ENCODE results near the gene GANAB.
"Not testable (repeated sequence)": the region's sequence is repeated elsewhere in the genome, so short reads cannot be mapped to it uniquely, and the experiment has no call there.

Gene GANAB

DNA sequence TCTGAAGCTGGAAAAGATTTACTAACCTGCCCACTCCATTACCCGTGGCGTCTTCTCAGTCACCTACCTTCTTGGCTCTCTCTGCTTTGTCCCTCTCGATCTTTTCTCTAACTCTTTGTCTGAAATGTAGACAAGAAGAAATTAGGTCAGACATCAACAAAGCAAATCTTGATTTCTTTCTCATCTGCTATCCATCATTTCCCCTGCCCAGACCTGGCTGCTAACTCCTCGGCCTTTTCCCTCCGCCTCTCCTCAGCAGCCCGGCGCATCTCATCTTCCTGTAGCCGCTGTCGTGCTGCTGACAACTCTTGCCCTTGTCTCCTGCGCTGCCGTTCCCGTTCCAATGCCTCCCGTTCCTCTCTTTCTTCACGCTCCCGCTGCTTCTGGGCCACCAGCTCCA lies 31.3 kb upstream of the GANAB start:
- no peak for DNase-seq
- peaks cover 5% of the 10 kb centered on the region for H3K36me3 ChIP-seq (ENCODE audit: control insufficient read depth, insufficient read depth, low read length)
- no peak overlapping the region for H3K27ac ChIP-seq (ENCODE audit: low read depth, low read length)
- H3K23ac ChIP-seq (ENCODE audit: low read length), result no peak overlapping the region
- H4K5ac ChIP-seq (ENCODE audit: low read length), result no peak overlapping the region
- H4K8ac ChIP-seq (ENCODE audit: low read depth, low read length), result no peak overlapping the region
- H2BK15ac ChIP-seq (replicated peaks; ENCODE audit: low read depth), result no peak overlapping the region
- no peak overlapping the region for H2AK5ac ChIP-seq (ENCODE audit: low read length)
- H3K4me3 ChIP-seq (ENCODE audit: low read length), result no peak overlapping the region
- H3K4me2 ChIP-seq (ENCODE audit: low read length), result peak overlapping the region; percentile 72
- H3K4me1 ChIP-seq (ENCODE audit: control insufficient read depth, low read depth, low read length), result peaks cover 3% of the 10 kb centered on the region
- no CpG with 5 or more reads among the region's 15 CpGs for WGBS (ENCODE audit: extremely low coverage, insufficient coverage, low lambda C conversion rate)
- peaks cover 11% of the 10 kb centered on the region for H3K79me1 ChIP-seq (ENCODE audit: low read length)
- no peak overlapping the region for H3K56ac ChIP-seq (ENCODE audit: low read length)
- no peak overlapping the region for H3K4ac ChIP-seq (ENCODE audit: low read depth, low read length)
- peak overlapping the region; percentile 22 for H3K9ac ChIP-seq (ENCODE audit: low read length)
- H2BK120ac ChIP-seq (ENCODE audit: low read depth, low read length), result no peak overlapping the region
- H3K27me3 ChIP-seq (ENCODE audit: insufficient read depth, low read length, poor library complexity), result no peaks in the 10 kb centered on the region
- no peak overlapping the region for H3K18ac ChIP-seq (ENCODE audit: low read length)
- peaks cover 14% of the 10 kb centered on the region for H3K79me2 ChIP-seq (ENCODE audit: control insufficient read depth, insufficient read depth, low read length)
- H2BK5ac ChIP-seq (ENCODE audit: low read length), result no peak overlapping the region

DNA sequence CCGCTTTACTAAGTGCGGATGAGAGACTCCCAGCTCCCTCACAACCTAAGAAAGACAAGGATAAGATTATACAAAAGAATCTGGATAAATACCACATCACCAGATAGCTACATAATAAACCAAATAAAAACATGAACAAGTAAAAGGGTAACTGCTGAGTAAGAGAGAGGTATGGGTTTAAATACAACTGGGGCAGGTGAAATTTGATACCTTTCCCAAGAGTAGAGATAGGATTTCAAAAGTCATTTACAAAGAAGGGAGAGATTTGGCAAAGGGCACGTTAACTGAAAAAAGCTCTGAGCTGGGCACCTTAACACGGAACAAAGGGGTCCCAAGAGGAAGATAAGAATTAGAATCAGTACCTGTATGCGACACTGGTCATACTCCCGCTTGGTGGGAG lies 30.7 kb upstream of the GANAB start:
- peaks cover 3% of the 10 kb centered on the region for H3K4me1 ChIP-seq (ENCODE audit: control insufficient read depth, low read depth, low read length)
- no peak overlapping the region for H4K8ac ChIP-seq (ENCODE audit: low read depth, low read length)
- H3K23ac ChIP-seq (ENCODE audit: low read length), result no peak overlapping the region
- no peak overlapping the region for H3K18ac ChIP-seq (ENCODE audit: low read length)
- H2BK15ac ChIP-seq (replicated peaks; ENCODE audit: low read depth), result no peak overlapping the region
- H3K27me3 ChIP-seq (ENCODE audit: insufficient read depth, low read length, poor library complexity), result no peaks in the 10 kb centered on the region
- H3K79me2 ChIP-seq (ENCODE audit: control insufficient read depth, insufficient read depth, low read length), result peaks cover 14% of the 10 kb centered on the region
- H3K4me3 ChIP-seq (ENCODE audit: low read length), result no peak overlapping the region
- H3K27ac ChIP-seq (ENCODE audit: low read depth, low read length), result no peak overlapping the region
- no peak overlapping the region for H2BK120ac ChIP-seq (ENCODE audit: low read depth, low read length)
- no peak overlapping the region for H3K9ac ChIP-seq (ENCODE audit: low read length)
- H3K4me2 ChIP-seq (ENCODE audit: low read length), result no peak overlapping the region
- peaks cover 5% of the 10 kb centered on the region for H3K36me3 ChIP-seq (ENCODE audit: control insufficient read depth, insufficient read depth, low read length)
- H2BK5ac ChIP-seq (ENCODE audit: low read length), result no peak overlapping the region
- no peak for DNase-seq
- no peak overlapping the region for H3K56ac ChIP-seq (ENCODE audit: low read length)
- H2AK5ac ChIP-seq (ENCODE audit: low read length), result no peak overlapping the region
- no peak overlapping the region for H3K4ac ChIP-seq (ENCODE audit: low read depth, low read length)
- peaks cover 11% of the 10 kb centered on the region for H3K79me1 ChIP-seq (ENCODE audit: low read length)
- WGBS (ENCODE audit: extremely low coverage, insufficient coverage, low lambda C conversion rate), result no CpG with 5 or more reads among the region's 6 CpGs
- H4K5ac ChIP-seq (ENCODE audit: low read length), result no peak overlapping the region

DNA sequence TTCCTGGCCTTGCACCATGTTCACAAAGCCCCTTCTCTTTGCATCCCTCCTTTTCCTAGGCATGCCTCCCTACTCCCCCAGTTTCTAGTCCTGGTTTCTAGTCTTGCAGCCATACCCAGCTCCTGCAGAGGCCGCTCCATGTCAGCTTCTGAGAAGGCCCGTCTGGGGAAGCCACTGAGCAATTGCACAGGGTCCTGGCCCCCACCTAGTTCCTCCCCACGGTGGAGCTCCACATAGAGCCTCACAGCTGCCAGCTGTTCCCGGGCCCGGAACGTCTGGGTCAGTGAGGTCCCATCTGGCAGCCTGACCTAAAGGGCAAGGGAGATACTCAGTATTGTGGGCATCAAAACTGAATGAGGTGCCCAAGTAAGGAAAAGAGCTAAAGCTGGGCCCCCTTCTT lies 30.3 kb upstream of the GANAB start:
- Histone ChIP-seq H3K27ac (ENCODE audit: low read depth, low read length) (no peak overlapping the region), H2BK120ac (ENCODE audit: low read depth, low read length) (no peak overlapping the region), H4K8ac (ENCODE audit: low read depth, low read length) (no peak overlapping the region), H3K4ac (ENCODE audit: low read depth, low read length) (no peak overlapping the region), H4K5ac (ENCODE audit: low read length) (no peak overlapping the region), H3K4me2 (ENCODE audit: low read length) (no peak overlapping the region), H3K18ac (ENCODE audit: low read length) (no peak overlapping the region), H3K56ac (ENCODE audit: low read length) (no peak overlapping the region), H3K27me3 (ENCODE audit: insufficient read depth, low read length, poor library complexity) (no peaks in the 10 kb centered on the region), H2AK5ac (ENCODE audit: low read length) (no peak overlapping the region), H3K79me1 (ENCODE audit: low read length) (peaks cover 11% of the 10 kb centered on the region), H3K9ac (ENCODE audit: low read length) (no peak overlapping the region), H2BK5ac (ENCODE audit: low read length) (no peak overlapping the region), H3K79me2 (ENCODE audit: control insufficient read depth, insufficient read depth, low read length) (peaks cover 14% of the 10 kb centered on the region), H2BK15ac (replicated peaks; ENCODE audit: low read depth) (no peak overlapping the region), H3K4me3 (ENCODE audit: low read length) (no peak overlapping the region), H3K23ac (ENCODE audit: low read length) (no peak overlapping the region), H3K36me3 (ENCODE audit: control insufficient read depth, insufficient read depth, low read length) (peaks cover 5% of the 10 kb centered on the region), H3K4me1 (ENCODE audit: control insufficient read depth, low read depth, low read length) (peaks cover 3% of the 10 kb centered on the region)
- no peak for DNase-seq
- no CpG with 5 or more reads among the region's 6 CpGs for WGBS (ENCODE audit: extremely low coverage, insufficient coverage, low lambda C conversion rate)

DNA sequence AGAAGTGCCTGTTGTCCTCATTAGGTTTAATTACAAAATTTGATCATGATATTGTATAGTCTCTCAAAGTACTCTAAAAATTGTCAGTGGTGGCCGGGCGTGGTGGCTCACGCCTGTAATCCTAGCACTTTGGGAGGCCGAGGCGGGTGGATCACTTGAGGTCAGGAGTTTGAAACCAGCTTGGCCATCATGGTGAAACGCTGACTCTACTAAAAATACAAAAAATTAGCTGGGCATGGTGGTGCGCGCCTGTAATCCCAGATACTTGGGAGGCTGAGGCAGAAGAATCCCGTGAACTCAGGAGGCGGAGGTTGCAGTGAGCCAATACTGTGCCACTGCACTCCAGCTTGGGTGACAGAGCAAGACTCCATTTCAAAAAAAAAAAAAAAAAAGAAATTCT lies 29.0 kb upstream of the GANAB start:
- H2AK5ac ChIP-seq (ENCODE audit: low read length); H3K4me2 ChIP-seq (ENCODE audit: low read length); H4K8ac ChIP-seq (ENCODE audit: low read depth, low read length); H3K9ac ChIP-seq (ENCODE audit: low read length); H2BK120ac ChIP-seq (ENCODE audit: low read depth, low read length); H2BK15ac ChIP-seq (replicated peaks; ENCODE audit: low read depth); H3K4me3 ChIP-seq (ENCODE audit: low read length); H3K4me1 ChIP-seq (ENCODE audit: control insufficient read depth, low read depth, low read length); H3K4ac ChIP-seq (ENCODE audit: low read depth, low read length); H3K56ac ChIP-seq (ENCODE audit: low read length); H2BK5ac ChIP-seq (ENCODE audit: low read length); H4K5ac ChIP-seq (ENCODE audit: low read length); DNase-seq; H3K18ac ChIP-seq (ENCODE audit: low read length); H3K27me3 ChIP-seq (ENCODE audit: insufficient read depth, low read length, poor library complexity); H3K27ac ChIP-seq (ENCODE audit: low read depth, low read length); H3K36me3 ChIP-seq (ENCODE audit: control insufficient read depth, insufficient read depth, low read length); H3K23ac ChIP-seq (ENCODE audit: low read length): not testable (repeated sequence)
- peaks cover 11% of the 10 kb centered on the region for H3K79me1 ChIP-seq (ENCODE audit: low read length)
- peaks cover 14% of the 10 kb centered on the region for H3K79me2 ChIP-seq (ENCODE audit: control insufficient read depth, insufficient read depth, low read length)
- WGBS (ENCODE audit: extremely low coverage, insufficient coverage, low lambda C conversion rate), result no CpG with 5 or more reads among the region's 10 CpGs

DNA sequence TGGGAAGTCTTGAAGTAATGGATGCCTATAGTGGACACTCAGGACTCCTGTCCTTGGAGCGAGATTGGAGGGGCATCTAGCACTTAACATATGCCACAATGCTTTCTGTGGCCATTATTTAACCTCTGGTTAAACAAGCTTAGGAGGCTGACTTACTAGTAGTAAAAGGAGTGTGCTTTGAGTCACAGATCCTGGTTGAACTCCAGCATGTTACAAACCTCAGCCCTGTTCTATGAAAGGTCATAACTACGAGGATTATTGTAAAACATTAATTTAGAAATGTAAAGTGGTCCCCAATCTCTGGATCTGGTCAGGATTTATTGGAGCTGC lies 26.7 kb upstream of the GANAB start:
- Histone ChIP-seq H4K5ac (ENCODE audit: low read length) (no peak overlapping the region), H3K4me2 (ENCODE audit: low read length) (no peak overlapping the region), H3K9ac (ENCODE audit: low read length) (peak overlapping the region; percentile 98), H3K23ac (ENCODE audit: low read length) (no peak overlapping the region), H3K79me2 (ENCODE audit: control insufficient read depth, insufficient read depth, low read length) (peaks cover 9% of the 10 kb centered on the region), H3K27me3 (ENCODE audit: insufficient read depth, low read length, poor library complexity) (no peaks in the 10 kb centered on the region), H4K8ac (ENCODE audit: low read depth, low read length) (no peak overlapping the region), H2BK120ac (ENCODE audit: low read depth, low read length) (no peak overlapping the region), H2BK5ac (ENCODE audit: low read length) (no peak overlapping the region), H3K18ac (ENCODE audit: low read length) (no peak overlapping the region), H3K79me1 (ENCODE audit: low read length) (peaks cover 9% of the 10 kb centered on the region), H3K27ac (ENCODE audit: low read depth, low read length) (no peak overlapping the region), H2AK5ac (ENCODE audit: low read length) (no peak overlapping the region), H3K4ac (ENCODE audit: low read depth, low read length) (no peak overlapping the region), H3K4me3 (ENCODE audit: low read length) (no peak overlapping the region), H3K56ac (ENCODE audit: low read length) (peak overlapping the region; percentile 100), H2BK15ac (replicated peaks; ENCODE audit: low read depth) (no peak overlapping the region), H3K36me3 (ENCODE audit: control insufficient read depth, insufficient read depth, low read length) (peaks cover 5% of the 10 kb centered on the region), H3K4me1 (ENCODE audit: control insufficient read depth, low read depth, low read length) (peaks cover 3% of the 10 kb centered on the region)
- no CpG with 5 or more reads among the region's 2 CpGs for WGBS (ENCODE audit: extremely low coverage, insufficient coverage, low lambda C conversion rate)
- no peak for DNase-seq

DNA sequence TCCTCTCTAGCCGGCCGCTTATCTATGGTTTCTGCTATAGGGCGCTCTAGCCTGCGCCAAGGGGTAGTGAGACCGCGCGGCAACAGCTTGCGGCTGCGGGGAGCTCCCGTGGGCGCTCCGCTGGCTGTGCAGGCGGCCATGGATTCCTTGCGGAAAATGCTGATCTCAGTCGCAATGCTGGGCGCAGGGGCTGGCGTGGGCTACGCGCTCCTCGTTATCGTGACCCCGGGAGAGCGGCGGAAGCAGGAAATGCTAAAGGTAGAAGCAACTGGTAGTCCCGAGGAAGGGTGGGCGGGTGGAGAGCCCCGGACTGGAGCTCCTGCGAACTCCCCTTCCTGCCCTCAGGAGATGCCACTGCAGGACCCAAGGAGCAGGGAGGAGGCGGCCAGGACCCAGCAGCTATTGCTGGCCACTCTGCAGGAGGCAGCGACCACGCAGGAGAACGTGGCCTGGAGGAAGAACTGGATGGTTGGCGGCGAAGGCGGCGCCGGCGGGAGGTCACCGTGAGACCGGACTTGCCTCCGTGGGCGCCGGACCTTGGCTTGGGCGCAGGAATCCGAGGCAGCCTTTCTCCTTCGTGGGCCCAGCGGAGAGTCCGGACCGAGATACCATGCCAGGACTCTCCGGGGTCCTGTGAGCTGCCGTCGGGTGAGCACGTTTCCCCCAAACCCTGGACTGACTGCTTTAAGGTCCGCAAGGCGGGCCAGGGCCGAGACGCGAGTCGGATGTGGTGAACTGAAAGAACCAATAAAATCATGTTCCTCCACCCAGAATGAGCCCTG lies 25.4 kb upstream of the GANAB start, which contains the start of the genes LBHD1 and UQCC3:
TSS of gene LBHD1 (minus strand) at position 660 of the 782 bp plus-strand sequence. CDS start 2,236 bp downstream, outside the sequence.
TSS of gene UQCC3 (plus strand) at position 66 of the 782 bp plus-strand sequence. CDS start at position 139, 73 bp downstream.
- peak; percentile 96 for DNase-seq
- H2BK120ac ChIP-seq (ENCODE audit: low read depth, low read length), result no peak within 1 kb of the TSS
- WGBS (ENCODE audit: extremely low coverage, insufficient coverage, low lambda C conversion rate), result no CpG with 5 or more reads among the region's 59 CpGs
- no peaks in the 10 kb centered on the region for H3K4me1 ChIP-seq (ENCODE audit: control insufficient read depth, low read depth, low read length)
- peak within 1 kb of the TSS; percentile 99 for H3K23ac ChIP-seq (ENCODE audit: low read length)
- H3K56ac ChIP-seq (ENCODE audit: low read length), result peak within 1 kb of the TSS; percentile 100
- H4K5ac ChIP-seq (ENCODE audit: low read length), result peak within 1 kb of the TSS; percentile 71
- peak within 1 kb of the TSS; percentile 98 for H3K9ac ChIP-seq (ENCODE audit: low read length)
- peak within 1 kb of the TSS; percentile 81 for H3K4me2 ChIP-seq (ENCODE audit: low read length)
- no peak within 1 kb of the TSS for H4K8ac ChIP-seq (ENCODE audit: low read depth, low read length)
- H3K18ac ChIP-seq (ENCODE audit: low read length), result peak within 1 kb of the TSS; percentile 51
- peaks cover 12% of the 10 kb centered on the region for H3K79me2 ChIP-seq (ENCODE audit: control insufficient read depth, insufficient read depth, low read length)
- H2BK5ac ChIP-seq (ENCODE audit: low read length), result peak within 1 kb of the TSS; percentile 84
- H3K4me3 ChIP-seq (ENCODE audit: low read length), result peak within 1 kb of the TSS; percentile 72
- no peaks in the 10 kb centered on the region for H3K27me3 ChIP-seq (ENCODE audit: insufficient read depth, low read length, poor library complexity)
- H3K4ac ChIP-seq (ENCODE audit: low read depth, low read length), result peak within 1 kb of the TSS; percentile 87
- peaks cover 5% of the 10 kb centered on the region for H3K36me3 ChIP-seq (ENCODE audit: control insufficient read depth, insufficient read depth, low read length)
- peaks cover 10% of the 10 kb centered on the region for H3K79me1 ChIP-seq (ENCODE audit: low read length)
- H3K27ac ChIP-seq (ENCODE audit: low read depth, low read length), result peak within 1 kb of the TSS; percentile 87
- H2BK15ac ChIP-seq (replicated peaks; ENCODE audit: low read depth), result no peak within 1 kb of the TSS
- no peak within 1 kb of the TSS for H2AK5ac ChIP-seq (ENCODE audit: low read length)

All from mesendoderm (in vitro differentiated cells).